GM12878 (cell line): Measurements from ENCODE around the gene NMT1. TPM values are rescaled to one million over a fixed set of nuclear protein-coding genes. Genes with fewer than 3 reads are reported as not detected.

Experiments
- ATAC-seq: fragments of 200-7000 bp; cut with Tn5 transposase; 3 replicates; pipeline ENCODE4 v1.9.1; 2020; ENCODE audit warnings: mild to moderate bottlenecking, moderate library complexity
- BruUV-seq: library from RNA; stranded (reverse); fragments of 400-500 nt; replicated peaks from 2 replicates; lab custom pipeline; 2021; lab: Mats Ljungman, UMichigan
- CTCF ChIA-PET: fragments of 300-600 bp; sonication (Branson Sonifier 250); formaldehyde crosslinking; extraction: SDS; loops from one replicate; lab custom pipeline; 2021; ENCODE audit warnings: inconsistent platforms; lab: Yijun Ruan, JAX
- POLR2A ChIA-PET: fragments of 350-600 bp; formaldehyde crosslinking; extraction: SDS; loops from one replicate; lab custom pipeline; 2021; ENCODE audit warnings: inconsistent platforms; lab: Charles Lee
- RAD21 ChIA-PET: fragments of 300-600 bp; sonication (Branson Sonifier 250); formaldehyde crosslinking; loops from one replicate; lab custom pipeline; 2023; ENCODE audit warnings: antibody characterized with exemption; ENCODE audit not compliant: unreplicated experiment; lab: Charles Lee
- SMC1A ChIA-PET: fragments of 300-600 bp; sonication (Branson Sonifier 250); formaldehyde crosslinking; loops from one replicate; lab custom pipeline; 2023; ENCODE audit not compliant: unreplicated experiment, uncharacterized antibody; lab: Charles Lee
- DNase-seq: peaks from one replicate; pipeline ENCODE4 v3.0.0-alpha.2; 2011; ENCODE audit warnings: low read depth, low spot score
- FAIRE-seq: peaks from 3 replicates; lab custom pipeline; 2011; peaks lifted over from hg19 to GRCh38; lab: Jason Lieb, UNC
- H2AFZ ChIP-seq: 2 replicates; pipeline ENCODE4 v1.6.0; 2011; ENCODE audit warnings: low read depth, low read length, control low read depth; ENCODE audit not compliant: control insufficient read depth
- H3K27ac ChIP-seq: 2 replicates; pipeline ENCODE4 v1.5.1; 2011; ENCODE audit warnings: control low read depth; ENCODE audit not compliant: control insufficient read depth, insufficient read depth
- H3K27me3 ChIP-seq, 2 experiments: replicated peaks in 1 of 2; 2 replicates each; pipeline versions ENCODE4 v1.6.0 to v1.6.1; 2011; ENCODE audit warnings: low read length in 1 of 2; ENCODE audit not compliant: control insufficient read depth in 2 of 2, insufficient read depth in 2 of 2
- H3K36me3 ChIP-seq, 2 experiments: 2 replicates each; pipeline ENCODE4 v1.5.1; 2011; ENCODE audit warnings: low read length in 1 of 2; ENCODE audit not compliant: control insufficient read depth in 2 of 2, insufficient read depth in 2 of 2
- H3K4me1 ChIP-seq: 2 replicates; pipeline ENCODE4 v1.6.1; 2011; ENCODE audit warnings: mild to moderate bottlenecking, low read length, moderate library complexity, mixed read lengths; ENCODE audit not compliant: control insufficient read depth, insufficient read depth
- H3K4me2 ChIP-seq: 2 replicates; pipeline ENCODE4 v1.6.0; 2011; ENCODE audit warnings: control low read depth; ENCODE audit not compliant: control insufficient read depth, insufficient read depth
- H3K4me3 ChIP-seq: fragments of 200-600 bp; sonication (generic); 2 replicates; pipeline ENCODE4 v1.5.1; 2016
- H3K79me2 ChIP-seq: 2 replicates; pipeline ENCODE4 v1.6.0; 2011; ENCODE audit warnings: low read length; ENCODE audit not compliant: control insufficient read depth, insufficient read depth
- H3K9ac ChIP-seq: 2 replicates; pipeline ENCODE4 v1.8.0; 2011; ENCODE audit warnings: low read length, control low read depth, mixed read lengths; ENCODE audit not compliant: control insufficient read depth, insufficient read depth
- H3K9me3 ChIP-seq: replicated peaks from 3 replicates; pipeline ENCODE4 v1.5.1; 2011; ENCODE audit warnings: mild to moderate bottlenecking, low read length; ENCODE audit not compliant: control insufficient read depth, insufficient read depth
- H4K20me1 ChIP-seq: 2 replicates; pipeline ENCODE4 v1.6.0; 2011; ENCODE audit not compliant: control insufficient read depth, insufficient read depth
- BCL11A ChIP-seq: IDR thresholded peaks from 2 replicates; pipeline ENCODE4 v1.6.1; 2011; ENCODE audit warnings: low read depth, low read length
- CREM ChIP-seq: IDR thresholded peaks from 2 replicates; pipeline ENCODE4 v1.6.1; 2014; ENCODE audit warnings: antibody characterized with exemption, low read depth
- EP300 ChIP-seq, 2 experiments: fragments of 150-350 bp in 1 of 2; IDR thresholded peaks; 2 replicates each; pipeline ENCODE4 v1.6.1; 2011 to 2012; ENCODE audit warnings: low read depth in 2 of 2, low read length in 2 of 2, borderline replicate concordance in 1 of 2, improper control_type of control experiment in 1 of 2, inconsistent platforms in 1 of 2; ENCODE audit not compliant: control insufficient read depth in 1 of 2
- GATAD2B ChIP-seq: fragments of 450-650 bp; conservative IDR thresholded peaks from 2 replicates; pipeline ENCODE4 v1.6.1; 2017; ENCODE audit warnings: low read depth, mild to moderate bottlenecking, moderate library complexity
- NFIC ChIP-seq: IDR thresholded peaks from 2 replicates; pipeline ENCODE4 v1.6.1; 2012; ENCODE audit warnings: low read depth, mild to moderate bottlenecking, inconsistent platforms, low read length, moderate library complexity
- NFYA ChIP-seq: IDR thresholded peaks from 2 replicates; pipeline ENCODE4 v1.6.1; 2011; ENCODE audit warnings: low read depth, mild to moderate bottlenecking, low read length, improper control_type of control experiment, borderline replicate concordance
- POLR2AphosphoS5 ChIP-seq: IDR thresholded peaks from 2 replicates; pipeline ENCODE4 v1.6.1; 2011; ENCODE audit warnings: mild to moderate bottlenecking, low read length, inconsistent platforms
- POU2F2 ChIP-seq: IDR thresholded peaks from 3 replicates; pipeline ENCODE4 v1.6.1; 2011; ENCODE audit warnings: low read depth, mild to moderate bottlenecking, low read length, borderline replicate concordance
- ZBTB4 ChIP-seq: fragments of 450-650 bp; formaldehyde crosslinking; IDR thresholded peaks from 2 replicates; pipeline ENCODE4 v1.4.0; 2022; ENCODE audit warnings: mild to moderate bottlenecking, moderate library complexity
- WGBS: methylation state at CpG from one replicate; pipeline ENCODE4 v1.1.6; 2016; ENCODE audit warnings: low lambda C conversion rate; ENCODE audit not compliant: insufficient replicate concordance, insufficient coverage; ENCODE audit errors: missing lambda C conversion rate; 5-methylcytosine and 5-hydroxymethylcytosine counted together
- in situ Hi-C: fragments of 300-500 bp; cut with MboI; formaldehyde crosslinking; loops from 9 replicates; pipeline ENCODE4 v1.14.3; 2018; ENCODE audit warnings: mixed read lengths
- intact Hi-C: fragments of 100-400 bp; cut with micrococcal nuclease; formaldehyde crosslinking; loops from one replicate; pipeline ENCODE4 v1.14.2; 2022; ENCODE audit not compliant: unreplicated experiment
- polyA plus RNA-seq, 11 experiments: library from polyadenylated mRNA; depleted of rRNA in 4 of 11; unstranded in 6 of 11; stranded (reverse) in 5 of 11; fragments of >200 nt; fragmentation: Nextera tagmentation in 4 of 11; fragmentation: Illumina TruSeq in 1 of 11; extraction: Ambion mirVana in 4 of 11; extraction: Trizol in 1 of 11; gene quantifications; 1 replicate in 1 of 11; 2 replicates in 10 of 11; pipeline versions ENCODE4 v1.2.1 to v1.2.3, GENCODE V29; 2011 to 2016; ENCODE audit warnings: inconsistent platforms in 2 of 11, missing spikeins in 2 of 11, low read depth in 1 of 11
- total RNA-seq, 4 experiments: library from RNA; depleted of rRNA in 3 of 4; stranded (reverse); fragments of >200 nt in 3 of 4; fragmentation: Illumina TruSeq in 1 of 4; extraction: Trizol in 1 of 4; gene quantifications; 2 replicates each; pipeline versions ENCODE4 v1.2.1 to v1.2.3, GENCODE V29; 2013 to 2021
- TF ChIP-seq, protein P1 (sequence below): IDR thresholded peaks from 2 replicates; pipeline ENCODE4 v1.6.1; 2012; ENCODE audit warnings: low read depth, low read length, improper control_type of control experiment
- TF ChIP-seq, protein P2 (sequence below): fragments of 450-650 bp; IDR thresholded peaks from 2 replicates; pipeline ENCODE4 v1.6.1; 2017; ENCODE audit warnings: antibody characterized with exemption, mild to moderate bottlenecking, moderate library complexity

NMT1 gene
- total and polyA plus RNA-seq, 10 of the 15 experiments (the other 5 are each of a cell fraction or from before 2014, with no cell fraction given) = 96.7 to 395 (median 222) TPM

DNA sequence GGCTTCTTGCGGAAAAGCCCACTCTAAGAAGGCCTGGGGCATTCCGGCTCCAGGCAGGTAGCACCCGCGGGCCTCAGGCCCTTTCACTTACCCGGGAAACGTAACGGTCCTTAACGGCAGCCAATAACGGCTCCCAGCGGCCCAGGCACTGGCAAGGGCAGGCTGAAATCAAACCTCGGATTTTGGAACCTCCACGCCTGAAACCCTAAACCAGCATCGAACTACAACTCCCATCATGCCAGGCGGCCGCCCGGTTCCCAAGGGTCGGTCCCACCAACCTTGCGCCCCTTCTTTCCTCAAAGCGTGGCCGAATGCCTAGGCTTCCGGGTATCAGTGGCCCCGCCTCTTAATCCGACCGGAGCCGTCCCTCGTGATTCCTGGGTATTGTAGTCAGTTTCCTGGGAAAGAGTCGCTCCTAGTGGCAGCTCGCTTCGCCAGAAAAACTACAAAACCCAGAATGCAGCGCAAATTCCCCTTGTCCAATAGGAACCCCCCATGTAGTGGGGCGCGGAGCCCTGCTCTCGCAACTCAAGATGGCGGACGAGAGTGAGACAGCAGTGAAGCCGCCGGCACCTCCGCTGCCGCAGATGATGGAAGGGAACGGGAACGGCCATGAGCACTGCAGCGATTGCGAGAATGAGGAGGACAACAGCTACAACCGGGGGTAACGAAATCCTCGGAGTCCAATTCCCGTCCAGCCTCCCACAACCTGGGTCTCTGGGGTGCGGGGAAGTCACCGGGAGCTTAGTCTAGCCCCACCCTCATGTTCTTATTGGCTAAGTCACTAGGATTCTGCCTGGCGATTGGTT, at the start of gene NMT1 (continued):
- peak; percentile 60; the same call in 1 of the 2 replicates for TF ChIP-seq NFYA
- 0 out of 2 replicates have a peak, but pooled peaks have one; percentile 70 for TF ChIP-seq GATAD2B
- TF ChIP-seq POU2F2 = peak; percentile 45; the same call in 1 of the 3 replicates
- TF ChIP-seq EP300 (IDR thresholded peaks at IDR 0.05; ENCODE audit: borderline replicate concordance in 1 of 2, control insufficient read depth in 1 of 2, low read depth in 2 of 2, low read length in 2 of 2) = no peak
- peak; percentile 94; the same call in 1 of the 2 replicates for TF ChIP-seq CREM
- TF ChIP-seq NFIC = no peak
- TF ChIP-seq BCL11A = no peak
- peak; percentile 96 for TF ChIP-seq POLR2AphosphoS5

DNA sequence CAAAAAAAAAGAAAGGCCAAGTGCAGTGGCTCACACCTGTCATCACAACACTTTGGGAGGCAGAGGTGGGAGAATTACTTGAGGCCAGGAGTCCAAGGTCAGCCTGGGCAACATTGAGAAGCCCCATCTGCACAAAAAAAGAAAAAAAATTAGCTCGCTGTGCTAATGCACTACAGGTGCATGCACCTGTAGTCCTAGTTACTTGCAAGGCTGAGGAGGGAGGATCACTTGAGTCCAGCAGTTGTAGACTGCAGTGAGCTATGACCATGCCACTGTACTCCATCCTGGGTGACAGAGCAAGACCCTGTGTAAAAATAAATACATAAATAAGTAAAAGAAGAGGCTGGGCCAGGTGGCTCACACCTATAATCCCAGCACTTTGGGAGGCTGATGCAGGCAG, 49.4 kb upstream of the NMT1 start:
- in situ Hi-C loops = no loop called here
- Histone ChIP-seq H3K36me3 (no peaks in the 10 kb centered on the region), H3K9ac (no peak overlapping the region), H2AFZ (no peak overlapping the region), H3K4me1 (no peaks in the 10 kb centered on the region), H4K20me1 (no peaks in the 10 kb centered on the region), H3K27ac (no peak overlapping the region), H3K4me3 (no peak overlapping the region), H3K4me2 (no peak overlapping the region), H3K9me3 (no peaks in the 10 kb centered on the region), H3K79me2 (no peaks in the 10 kb centered on the region), H3K27me3 (no peaks in the 10 kb centered on the region; a peak in 2 of 4 replicates)
- no TSS peak for BruUV-seq
- 0% methylated on average over 1 of the region's 1 CpG for WGBS
- RAD21 ChIA-PET = no interaction called here
- POLR2A ChIA-PET = no interaction called here
- no peak for FAIRE-seq
- DNase-seq = no peak
- CTCF ChIA-PET = interaction anchor here (0.8 to 4.1 kb wide), 3 partner anchors 9 to 117 kb away, joined by 3 to 14 read pairs (median 13); no protein-coding TSS in a partner anchor
- SMC1A ChIA-PET = no interaction called here
- ATAC-seq = no peak
- intact Hi-C loops = no loop called here
- no peak for TF ChIP-seq ZBTB4 (CRISPR knock-in tag)
- TF ChIP-seq, protein P1, sequence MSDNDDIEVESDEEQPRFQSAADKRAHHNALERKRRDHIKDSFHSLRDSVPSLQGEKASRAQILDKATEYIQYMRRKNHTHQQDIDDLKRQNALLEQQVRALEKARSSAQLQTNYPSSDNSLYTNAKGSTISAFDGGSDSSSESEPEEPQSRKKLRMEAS = no peak
- TF ChIP-seq, protein P2, sequence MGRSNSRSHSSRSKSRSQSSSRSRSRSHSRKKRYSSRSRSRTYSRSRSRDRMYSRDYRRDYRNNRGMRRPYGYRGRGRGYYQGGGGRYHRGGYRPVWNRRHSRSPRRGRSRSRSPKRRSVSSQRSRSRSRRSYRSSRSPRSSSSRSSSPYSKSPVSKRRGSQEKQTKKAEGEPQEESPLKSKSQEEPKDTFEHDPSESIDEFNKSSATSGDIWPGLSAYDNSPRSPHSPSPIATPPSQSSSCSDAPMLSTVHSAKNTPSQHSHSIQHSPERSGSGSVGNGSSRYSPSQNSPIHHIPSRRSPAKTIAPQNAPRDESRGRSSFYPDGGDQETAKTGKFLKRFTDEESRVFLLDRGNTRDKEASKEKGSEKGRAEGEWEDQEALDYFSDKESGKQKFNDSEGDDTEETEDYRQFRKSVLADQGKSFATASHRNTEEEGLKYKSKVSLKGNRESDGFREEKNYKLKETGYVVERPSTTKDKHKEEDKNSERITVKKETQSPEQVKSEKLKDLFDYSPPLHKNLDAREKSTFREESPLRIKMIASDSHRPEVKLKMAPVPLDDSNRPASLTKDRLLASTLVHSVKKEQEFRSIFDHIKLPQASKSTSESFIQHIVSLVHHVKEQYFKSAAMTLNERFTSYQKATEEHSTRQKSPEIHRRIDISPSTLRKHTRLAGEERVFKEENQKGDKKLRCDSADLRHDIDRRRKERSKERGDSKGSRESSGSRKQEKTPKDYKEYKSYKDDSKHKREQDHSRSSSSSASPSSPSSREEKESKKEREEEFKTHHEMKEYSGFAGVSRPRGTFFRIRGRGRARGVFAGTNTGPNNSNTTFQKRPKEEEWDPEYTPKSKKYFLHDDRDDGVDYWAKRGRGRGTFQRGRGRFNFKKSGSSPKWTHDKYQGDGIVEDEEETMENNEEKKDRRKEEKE = no peak
